Panc1 (cell line): Measurements from ENCODE around the gene MIPOL1. TPM values are rescaled to one million over a fixed set of nuclear protein-coding genes. Genes with fewer than 3 reads are reported as not detected.
"Not testable (repeated sequence)": the region's sequence is repeated elsewhere in the genome, so short reads cannot be mapped to it uniquely, and the experiment has no call there.

Source experiments
- ATAC-seq: fragments of 200-7000 bp; cut with Tn5 transposase; 2 replicates; pipeline ENCODE4 v1.9.1; 2020; ENCODE audit warnings: mild to moderate bottlenecking, moderate library complexity
- BruUV-seq: library from RNA; stranded (reverse); fragments of 400-500 nt; replicated peaks from 2 replicates; lab custom pipeline; 2021; lab: Mats Ljungman, UMichigan
- CTCF ChIA-PET: fragments of 300-600 bp; sonication (Branson Sonifier 250); formaldehyde crosslinking; loops from one replicate; lab custom pipeline; 2022; ENCODE audit warnings: antibody characterized with exemption; lab: Charles Lee
- POLR2A ChIA-PET: fragments of 300-600 bp; sonication (Branson Sonifier 250); formaldehyde crosslinking; loops from one replicate; lab custom pipeline; 2022; ENCODE audit warnings: antibody characterized with exemption; lab: Charles Lee
- DNase-seq: peaks from one replicate; pipeline ENCODE4 v3.0.0-alpha.2; 2010; ENCODE audit warnings: low read depth, low spot score
- H3K27ac ChIP-seq: 2 replicates; pipeline ENCODE4 v1.5.1; 2011; ENCODE audit warnings: mild to moderate bottlenecking, low read length, inconsistent platforms
- H3K27me3 ChIP-seq: fragments of 200-500 bp; sonication (Bioruptor generic); 2 replicates; pipeline ENCODE4 v1.6.0; 2014; ENCODE audit warnings: low read length, inconsistent platforms; ENCODE audit not compliant: control insufficient read depth, insufficient read depth
- H3K36me3 ChIP-seq: fragments of 200-500 bp; sonication (Bioruptor generic); 2 replicates; pipeline ENCODE4 v1.5.1; 2014; ENCODE audit warnings: inconsistent platforms, mild to moderate bottlenecking, low read length, moderate library complexity; ENCODE audit not compliant: control insufficient read depth, insufficient read depth
- H3K4me1 ChIP-seq: 2 replicates; pipeline ENCODE4 v1.5.1; 2011; ENCODE audit warnings: inconsistent platforms, mild to moderate bottlenecking, low read length, moderate library complexity; ENCODE audit not compliant: control insufficient read depth, insufficient read depth
- H3K4me3 ChIP-seq, 2 experiments: 2 replicates each; pipeline ENCODE4 v1.5.1; 2011 to 2012; ENCODE audit warnings: low read depth in 2 of 2, low read length in 2 of 2, mild to moderate bottlenecking in 2 of 2, inconsistent platforms in 1 of 2, moderate library complexity in 1 of 2
- H3K9me3 ChIP-seq: fragments of 200-500 bp; sonication (Bioruptor generic); 2 replicates; pipeline ENCODE4 v1.5.1; 2014; ENCODE audit warnings: low read depth, mild to moderate bottlenecking, inconsistent platforms, low read length, moderate library complexity; ENCODE audit not compliant: control insufficient read depth, insufficient read depth
- CTCF ChIP-seq: fragments of 450-650 bp; IDR thresholded peaks from 2 replicates; pipeline ENCODE4 v1.5.1; 2017; ENCODE audit warnings: mild to moderate bottlenecking
- POLR2AphosphoS5 ChIP-seq: IDR thresholded peaks from 2 replicates; pipeline ENCODE4 v1.6.1; 2012; ENCODE audit warnings: mild to moderate bottlenecking, low read depth, low read length, moderate library complexity
- SIN3A ChIP-seq: IDR thresholded peaks from 2 replicates; pipeline ENCODE4 v1.6.1; 2012; ENCODE audit warnings: low read depth, mild to moderate bottlenecking, low read length, moderate library complexity, borderline replicate concordance; ENCODE audit not compliant: insufficient read depth
- TCF7L2 ChIP-seq: IDR thresholded peaks from 2 replicates; pipeline ENCODE4 v1.6.1; 2011; ENCODE audit warnings: mild to moderate bottlenecking, low read depth, low read length, inconsistent platforms
- in situ Hi-C: cut with HindIII; loops from 2 replicates; pipeline ENCODE4 v1.10.0; 2016; ENCODE audit warnings: low sequenced_read_pairs, low pct_unique_long_range_greater_than_20kb
- intact Hi-C: fragments of 100-400 bp; cut with micrococcal nuclease; formaldehyde crosslinking; loops from one replicate; pipeline ENCODE4 v1.10.0; 2022; ENCODE audit not compliant: unreplicated experiment
- total RNA-seq: library from RNA; stranded (reverse); gene quantifications from one replicate; pipeline ENCODE4 v1.2.1, GENCODE V29; 2021; ENCODE audit not compliant: unreplicated experiment
- TF ChIP-seq, protein P1 (sequence below), 2 experiments: IDR thresholded peaks; 2 replicates each; pipeline ENCODE4 v1.6.1; 2011 to 2012; ENCODE audit warnings: low read depth in 2 of 2, control low read depth in 1 of 2, low read length in 1 of 2, mild to moderate bottlenecking in 1 of 2, moderate library complexity in 1 of 2; ENCODE audit not compliant: insufficient read depth in 1 of 2

Gene MIPOL1
- total RNA-seq, 1 experiment from 2014 or later, result 12.8 TPM

DNA sequence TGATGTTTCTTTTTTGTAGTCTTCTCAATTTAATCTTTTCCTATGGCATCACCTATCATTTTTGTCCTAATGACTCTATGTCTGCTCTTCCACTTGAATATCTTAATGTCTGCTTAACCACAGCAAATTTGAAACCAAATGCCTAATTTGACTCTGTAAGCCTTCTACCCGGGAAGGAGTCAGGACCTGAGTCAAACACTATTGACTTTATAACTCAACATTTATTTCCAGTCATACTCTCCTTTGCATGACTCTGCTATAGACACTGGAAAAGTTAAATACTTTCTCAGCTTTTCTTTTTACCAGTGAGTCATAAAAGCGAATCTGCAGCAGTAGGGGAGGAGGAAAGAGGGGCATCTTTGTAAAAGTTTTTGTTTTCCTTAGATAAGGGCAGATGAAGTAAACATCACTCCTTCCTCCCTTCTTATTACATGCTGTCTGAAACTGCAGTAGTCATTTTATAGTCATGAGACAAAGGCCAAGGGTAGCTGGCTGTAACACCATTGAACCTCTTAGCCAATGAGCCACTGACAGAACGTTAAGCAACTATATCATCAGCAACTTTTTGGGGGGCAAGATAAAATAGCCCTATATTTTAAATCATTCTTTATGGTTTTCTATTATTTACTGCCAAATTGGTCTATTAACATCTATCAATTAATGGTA lies 179.3 kb downstream of the MIPOL1 start:
- TF ChIP-seq SIN3A, result no peak
- TF ChIP-seq, protein P1, sequence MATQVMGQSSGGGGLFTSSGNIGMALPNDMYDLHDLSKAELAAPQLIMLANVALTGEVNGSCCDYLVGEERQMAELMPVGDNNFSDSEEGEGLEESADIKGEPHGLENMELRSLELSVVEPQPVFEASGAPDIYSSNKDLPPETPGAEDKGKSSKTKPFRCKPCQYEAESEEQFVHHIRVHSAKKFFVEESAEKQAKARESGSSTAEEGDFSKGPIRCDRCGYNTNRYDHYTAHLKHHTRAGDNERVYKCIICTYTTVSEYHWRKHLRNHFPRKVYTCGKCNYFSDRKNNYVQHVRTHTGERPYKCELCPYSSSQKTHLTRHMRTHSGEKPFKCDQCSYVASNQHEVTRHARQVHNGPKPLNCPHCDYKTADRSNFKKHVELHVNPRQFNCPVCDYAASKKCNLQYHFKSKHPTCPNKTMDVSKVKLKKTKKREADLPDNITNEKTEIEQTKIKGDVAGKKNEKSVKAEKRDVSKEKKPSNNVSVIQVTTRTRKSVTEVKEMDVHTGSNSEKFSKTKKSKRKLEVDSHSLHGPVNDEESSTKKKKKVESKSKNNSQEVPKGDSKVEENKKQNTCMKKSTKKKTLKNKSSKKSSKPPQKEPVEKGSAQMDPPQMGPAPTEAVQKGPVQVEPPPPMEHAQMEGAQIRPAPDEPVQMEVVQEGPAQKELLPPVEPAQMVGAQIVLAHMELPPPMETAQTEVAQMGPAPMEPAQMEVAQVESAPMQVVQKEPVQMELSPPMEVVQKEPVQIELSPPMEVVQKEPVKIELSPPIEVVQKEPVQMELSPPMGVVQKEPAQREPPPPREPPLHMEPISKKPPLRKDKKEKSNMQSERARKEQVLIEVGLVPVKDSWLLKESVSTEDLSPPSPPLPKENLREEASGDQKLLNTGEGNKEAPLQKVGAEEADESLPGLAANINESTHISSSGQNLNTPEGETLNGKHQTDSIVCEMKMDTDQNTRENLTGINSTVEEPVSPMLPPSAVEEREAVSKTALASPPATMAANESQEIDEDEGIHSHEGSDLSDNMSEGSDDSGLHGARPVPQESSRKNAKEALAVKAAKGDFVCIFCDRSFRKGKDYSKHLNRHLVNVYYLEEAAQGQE (IDR thresholded peaks at IDR 0.05; ENCODE audit: insufficient read depth in 1 of 2, low read depth in 2 of 2, low read length in 1 of 2), result no peak
- no peak for TF ChIP-seq TCF7L2
- no peak for TF ChIP-seq CTCF
- TF ChIP-seq POLR2AphosphoS5, result no peak
- BruUV-seq, result no TSS peak
- Histone ChIP-seq H3K27ac (no peak overlapping the region), H3K9me3 (no peaks in the 10 kb centered on the region), H3K4me3 (no peak overlapping the region), H3K4me1 (no peaks in the 10 kb centered on the region), H3K27me3 (no peaks in the 10 kb centered on the region), H3K36me3 (no peaks in the 10 kb centered on the region)
- in situ Hi-C loops (no loop called here), intact Hi-C loops (no loop called here)
- DNase-seq (no peak), ATAC-seq (no peak)
- ChIA-PET CTCF (no interaction called here), POLR2A (no interaction called here)

- H3K27me3 ChIP-seq, result no peaks in the 10 kb centered on the region
- ChIA-PET CTCF (no interaction called here), POLR2A (no interaction called here)
- no peaks in the 10 kb centered on the region for H3K9me3 ChIP-seq
- BruUV-seq, result no TSS peak
- no peak overlapping the region for H3K4me3 ChIP-seq
- H3K36me3 ChIP-seq, result no peaks in the 10 kb centered on the region
- no peak overlapping the region for H3K27ac ChIP-seq
- intact Hi-C loops (no loop called here), in situ Hi-C loops (no loop called here)
- no peak for DNase-seq
- no peaks in the 10 kb centered on the region for H3K4me1 ChIP-seq
- TF ChIP-seq SIN3A (no peak), POLR2AphosphoS5 (no peak), CTCF (no peak), TCF7L2 (no peak)
- TF ChIP-seq, protein P1 (IDR thresholded peaks at IDR 0.05; ENCODE audit: insufficient read depth in 1 of 2, low read depth in 2 of 2, low read length in 1 of 2), result no peak
- no peak for ATAC-seq
Observed at GRCh38 chr14:37384870-37385596, 187.3 kb downstream of the MIPOL1 start.

GRCh38 chr14:37397157-37397940 lies 199.6 kb downstream of the MIPOL1 start:
- ATAC-seq, H3K4me1 ChIP-seq, POLR2A ChIA-PET, H3K36me3 ChIP-seq, CTCF ChIA-PET, H3K27ac ChIP-seq, intact Hi-C loops, BruUV-seq, DNase-seq, in situ Hi-C loops, H3K27me3 ChIP-seq, H3K9me3 ChIP-seq, H3K4me3 ChIP-seq: not testable (repeated sequence)
